Daoy (cell line): Measurements from ENCODE around the gene SIX5. TPM values are rescaled to one million over a fixed set of nuclear protein-coding genes. Genes with fewer than 3 reads are reported as not detected.
A peak's percentile ranks its signal among the peaks of the same experiment; 100 is the strongest.

Experiments used
- DNase-seq: peaks from one replicate; pipeline ENCODE4 v3.0.0-alpha.2; 2015; ENCODE audit warnings: low read depth
- total RNA-seq: library from RNA; depleted of rRNA; stranded (reverse); fragments of >200 nt; shearing (Covaris generic); gene quantifications from 2 replicates; pipeline ENCODE4 v1.2.3, GENCODE V29; 2014

The SIX5 gene
- total RNA-seq, 1 experiment from 2014 or later = 9.5 TPM

DNA sequence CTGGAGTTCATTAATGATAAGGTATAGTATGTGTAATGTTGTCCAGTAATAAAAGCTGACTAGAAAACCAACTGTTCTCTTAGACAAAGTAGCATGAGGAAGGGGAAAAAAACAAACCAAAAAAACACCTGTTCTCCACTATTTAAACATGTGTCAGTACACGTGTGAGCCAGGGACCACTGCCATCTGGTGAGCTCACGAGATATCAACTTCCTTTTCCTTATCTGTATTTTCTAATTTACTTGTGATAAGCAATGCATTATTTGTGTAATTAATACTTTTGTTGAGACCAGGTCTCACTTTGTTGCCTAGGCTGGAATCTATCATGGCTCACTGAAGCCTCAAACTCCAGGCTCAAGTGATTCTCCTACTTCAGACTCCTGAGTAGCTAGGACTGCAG is 4.3 kb upstream of the SIX5 start:
- no peak for DNase-seq

DNA sequence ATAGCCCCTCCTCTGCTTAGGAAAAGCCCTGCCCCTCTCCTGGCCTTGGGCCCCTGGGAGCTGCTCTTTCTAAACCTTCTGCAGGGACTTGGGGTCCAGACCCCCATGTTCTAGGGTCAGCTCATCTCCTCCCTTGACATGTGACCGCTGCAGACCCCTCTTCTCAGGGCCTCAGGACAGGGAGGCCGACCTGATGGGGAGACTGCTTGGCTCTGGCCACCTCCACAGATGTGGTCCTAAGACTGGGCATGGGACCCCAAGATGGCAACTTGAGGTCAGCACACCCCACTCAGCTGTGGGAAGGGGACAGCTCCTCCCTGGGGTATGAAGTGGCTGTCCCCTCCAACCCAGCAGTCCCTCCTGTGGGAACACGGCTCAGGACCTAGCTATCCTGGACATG is 3.9 kb upstream of the SIX5 start:
- no peak for DNase-seq

DNA sequence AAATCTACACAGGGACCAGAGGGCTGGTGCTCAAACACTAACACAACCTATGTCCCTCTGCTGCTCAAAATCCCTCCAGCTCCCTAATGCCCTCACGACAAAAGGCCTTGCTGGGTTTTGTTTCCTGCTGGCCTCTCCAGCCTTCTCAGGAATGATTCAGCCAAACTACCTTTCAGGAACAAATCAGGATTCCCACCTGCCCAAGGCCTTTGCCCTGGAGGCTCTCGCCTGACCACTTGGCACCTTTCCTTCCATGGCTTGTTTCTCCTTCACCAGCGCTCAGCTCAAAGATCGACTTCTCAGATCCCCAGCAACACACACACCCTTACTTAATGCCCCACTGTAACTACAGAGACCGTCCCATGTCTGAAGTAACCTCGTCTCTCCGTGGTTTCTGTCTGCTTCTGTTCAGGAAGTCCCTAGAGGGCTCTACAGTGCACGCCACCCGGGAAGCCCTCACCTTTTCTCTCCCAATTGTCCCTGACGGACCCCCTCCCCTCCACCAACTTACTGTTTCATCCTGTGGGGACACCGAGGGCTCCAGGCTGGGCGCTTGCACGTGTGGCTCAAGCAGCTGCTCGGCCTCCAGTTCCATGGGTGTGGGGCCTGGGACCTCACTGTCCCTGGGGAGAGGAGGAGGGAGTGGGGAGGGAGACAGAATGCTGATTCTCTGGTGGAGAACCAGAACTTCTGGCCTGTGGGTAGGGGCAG is 3.2 kb upstream of the SIX5 start:
- DNase-seq = no peak

DNA sequence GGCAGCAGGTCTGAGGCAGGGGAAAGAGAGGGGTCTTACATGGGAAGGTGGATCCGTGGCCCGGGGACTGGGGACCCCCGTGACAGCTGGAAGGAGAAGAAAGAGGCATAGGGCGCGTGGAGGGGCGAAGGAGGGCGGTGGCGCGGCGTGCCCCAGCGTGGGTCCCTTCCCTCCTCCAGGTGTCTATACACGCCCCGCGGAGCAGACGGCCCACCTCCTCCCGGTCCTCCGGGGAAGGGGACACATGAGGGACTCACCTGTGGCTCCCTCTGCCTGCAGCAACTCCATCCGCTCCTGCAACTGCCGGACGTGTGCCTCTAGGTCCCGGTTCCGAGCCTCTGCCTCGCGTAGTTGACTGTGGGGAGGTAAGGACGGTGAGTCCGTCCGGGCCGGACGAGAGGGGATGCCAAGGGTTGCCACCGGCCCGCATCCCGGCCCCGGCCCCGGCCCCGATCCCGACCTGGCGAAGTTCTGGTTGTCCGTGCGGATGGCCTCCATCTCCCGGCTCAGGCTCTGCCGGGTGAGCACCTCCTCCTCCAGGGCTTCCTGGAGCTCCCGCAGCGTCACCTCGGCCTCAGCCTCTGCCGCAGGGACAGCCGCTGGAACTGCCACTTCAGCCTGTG is 2.4 kb upstream of the SIX5 start:
- no peak for DNase-seq

GRCh38 chr19:45770192-45771101 is 1.4 kb upstream of the SIX5 start:
- DNase-seq = peak; percentile 97

- no peak for DNase-seq
Measured at GRCh38 chr19:45769821-45770191, 754 bp upstream of the SIX5 start.

- peak; percentile 74 for DNase-seq
Measured at GRCh38 chr19:45768655-45768983, 433 bp downstream of the SIX5 start.

- peak; percentile 80 for DNase-seq
Measured at GRCh38 chr19:45767881-45768654, 984 bp downstream of the SIX5 start.

DNA sequence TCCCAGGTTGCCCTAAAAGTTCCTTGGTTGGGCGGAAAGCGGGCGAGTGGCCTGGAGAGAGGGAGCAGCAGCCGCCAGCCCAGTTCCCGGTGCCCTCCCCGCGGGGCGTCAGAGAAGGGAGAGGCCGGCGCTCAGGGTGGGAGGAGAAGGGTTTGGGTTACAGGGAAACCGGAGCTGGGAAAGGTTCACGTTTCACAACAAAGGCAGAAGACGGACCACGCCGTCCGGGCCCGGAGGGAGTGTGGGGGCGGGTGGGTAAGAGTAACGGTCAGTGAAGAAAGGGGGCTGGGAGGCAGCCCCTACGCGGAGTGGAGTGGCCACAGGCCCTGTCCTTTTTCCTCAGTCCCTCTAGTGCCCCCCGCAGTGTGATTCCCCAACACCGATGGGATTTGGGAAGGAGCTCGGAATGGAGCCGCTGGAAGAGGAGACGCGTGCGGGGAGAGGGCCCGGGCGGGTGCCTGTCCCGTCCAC is 1.6 kb downstream of the SIX5 start:
- peak; percentile 90 for DNase-seq

DNA sequence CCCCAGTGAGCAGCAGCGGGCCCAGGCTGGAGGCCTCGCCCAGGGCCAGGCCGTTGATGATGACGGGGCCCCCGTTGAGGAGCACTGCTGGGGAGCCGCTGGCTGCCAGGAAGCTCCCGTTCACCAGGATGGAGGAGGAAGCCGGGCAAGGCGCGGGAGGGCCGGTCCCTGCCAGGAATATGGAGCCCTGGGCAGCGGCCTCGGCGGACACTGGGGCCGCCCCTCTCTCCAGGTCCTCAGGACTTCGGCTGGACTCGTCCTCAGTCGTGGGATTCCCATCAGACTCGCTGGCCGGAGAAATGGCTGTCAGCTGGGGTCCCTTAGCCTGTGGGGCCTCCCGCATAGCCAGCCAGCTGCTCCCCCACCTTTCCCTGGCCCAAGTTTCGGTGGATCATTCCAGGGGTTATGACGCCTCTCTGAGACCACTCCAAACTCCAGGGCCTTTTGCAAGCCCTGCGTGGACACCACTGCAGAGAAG is 2.1 kb downstream of the SIX5 start:
- no peak for DNase-seq

DNA sequence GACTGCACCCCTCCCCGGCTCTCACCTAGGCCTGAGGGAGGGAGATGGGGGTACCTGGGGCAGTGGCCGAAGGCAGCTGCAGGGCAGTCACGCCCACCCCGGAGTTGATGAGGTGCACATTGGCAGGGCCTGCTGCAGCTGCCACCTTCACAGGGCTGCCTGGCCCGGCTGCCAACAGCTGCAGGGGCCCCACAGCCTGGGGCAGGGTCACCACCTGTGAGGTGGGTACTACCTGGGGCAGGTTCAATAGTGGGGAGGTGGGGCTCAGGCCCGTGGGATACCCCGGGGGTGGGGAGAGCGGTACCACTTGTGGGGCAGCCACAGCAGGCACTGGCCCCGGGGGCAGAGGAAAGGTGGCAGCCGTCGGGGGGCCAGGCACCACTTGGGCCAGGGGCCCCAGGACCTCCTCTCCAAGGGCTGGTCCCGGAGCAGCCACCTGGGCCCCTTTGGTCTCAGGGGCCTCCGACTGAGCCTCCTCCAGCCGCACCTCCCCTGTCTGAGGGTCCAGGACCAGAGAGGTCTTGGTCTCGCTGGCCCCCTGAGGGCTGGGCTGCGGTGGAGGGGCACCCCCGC is 2.7 kb downstream of the SIX5 start:
- DNase-seq = no peak

- DNase-seq = no peak
Measured at GRCh38 chr19:45765702-45766295, 3.3 kb downstream of the SIX5 start.

- DNase-seq = no peak
Measured at GRCh38 chr19:45764945-45765701, 3.9 kb downstream of the SIX5 start.

DNA sequence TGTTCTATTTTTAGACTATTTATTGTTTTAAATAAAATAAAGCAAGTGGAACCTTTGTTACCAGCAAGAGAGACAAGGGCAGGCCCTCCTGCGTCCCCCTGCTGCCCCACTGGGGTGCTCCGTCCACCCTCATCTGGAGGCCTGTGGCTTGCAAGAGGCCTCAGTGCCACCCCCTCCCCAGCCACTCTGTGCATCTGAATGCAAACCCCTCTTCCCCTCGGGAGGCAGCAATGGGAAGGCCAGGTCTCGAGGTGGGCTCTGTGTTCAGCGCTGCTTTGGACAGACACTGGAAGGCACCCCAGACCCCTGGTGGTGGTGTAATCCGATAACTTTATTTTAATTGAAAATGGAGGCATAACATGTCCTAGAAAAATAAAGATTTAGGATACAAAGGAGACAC is 4.6 kb downstream of the SIX5 start:
- DNase-seq = no peak

GRCh38 chr19:45763691-45764294 is 5.3 kb downstream of the SIX5 start:
- no peak for DNase-seq

DNA sequence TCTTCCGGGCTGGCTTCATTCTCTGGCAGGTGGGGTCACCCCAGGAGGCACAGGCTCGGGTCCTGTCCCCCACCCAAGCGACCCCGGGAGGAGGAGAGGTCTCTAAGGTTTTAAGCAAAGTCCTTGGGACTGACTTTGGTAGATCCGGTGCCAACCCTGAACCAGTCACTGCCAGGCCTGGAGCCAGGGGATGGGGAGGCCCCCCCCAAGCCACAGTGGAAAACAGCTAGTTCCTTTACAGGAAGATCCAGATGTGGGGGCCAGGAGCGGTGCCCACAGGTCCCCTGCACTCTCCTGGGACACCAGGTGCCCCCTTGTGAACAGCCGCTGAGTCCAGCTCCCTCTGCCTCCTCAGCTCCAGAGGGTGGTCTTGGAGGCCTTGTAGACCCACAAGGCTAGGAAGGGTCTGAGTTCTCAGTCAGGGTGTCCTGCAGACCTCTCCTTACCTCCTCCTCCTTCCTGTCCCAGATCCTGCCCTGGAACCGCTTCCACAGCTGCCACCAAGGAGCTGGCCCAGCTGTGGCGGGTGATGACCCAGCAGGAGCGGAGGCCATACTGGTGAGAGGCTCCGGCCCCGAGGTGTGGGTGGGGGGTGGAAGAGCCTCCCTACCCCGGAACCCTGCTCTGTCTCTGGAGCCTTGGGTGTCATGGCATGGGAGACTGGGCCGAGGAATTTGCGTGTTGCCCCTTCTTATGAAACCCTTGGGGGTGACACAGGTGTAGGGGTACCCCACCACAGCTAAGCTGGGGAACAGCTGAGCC is 6.0 kb downstream of the SIX5 start:
- no peak for DNase-seq

DNA sequence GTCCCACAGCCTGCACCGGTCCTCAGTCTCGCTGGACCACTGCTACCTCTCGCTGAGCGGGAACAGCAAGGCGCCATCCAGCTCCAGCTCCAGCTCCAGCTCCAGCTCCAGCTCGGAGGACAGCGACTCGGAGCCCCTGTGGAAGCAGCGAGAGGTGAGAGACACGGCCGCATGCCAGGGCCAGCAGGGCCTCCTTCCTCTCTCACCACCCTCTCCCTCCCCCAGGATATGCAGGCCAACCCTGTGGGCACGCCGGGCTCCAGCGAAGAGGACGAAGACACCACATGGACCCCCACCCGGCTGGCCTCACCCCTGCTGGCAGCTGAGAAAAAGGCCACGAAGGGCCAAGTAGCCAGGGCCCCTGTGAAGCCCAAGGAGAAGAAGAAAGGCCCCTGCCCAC is 7.3 kb downstream of the SIX5 start:
- DNase-seq = no peak

DNA sequence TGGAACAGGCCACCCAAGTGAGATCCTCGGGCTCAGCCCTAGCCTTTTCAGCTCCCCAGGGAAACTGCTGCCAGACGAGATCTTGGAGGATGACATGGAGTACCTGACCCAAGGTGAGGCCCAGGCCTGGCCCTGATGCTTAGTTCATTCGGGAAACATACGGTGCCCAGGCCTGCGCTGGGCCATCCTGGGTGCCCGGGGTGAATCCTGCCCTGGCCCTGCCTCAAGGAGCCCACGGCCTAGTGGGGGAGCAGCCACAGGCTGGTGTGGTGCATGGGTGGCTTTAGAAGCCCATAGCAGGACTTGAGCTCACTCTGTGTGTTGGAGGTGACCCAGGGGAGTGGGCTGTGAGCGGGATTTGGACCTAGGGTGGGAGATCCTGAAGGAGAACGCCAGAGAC is 10.1 kb downstream of the SIX5 start:
- no peak for DNase-seq

- DNase-seq = no peak
Measured at GRCh38 chr19:45757695-45758094, 11.4 kb downstream of the SIX5 start.
